ENCODE results near the gene RRAGD. TPM values are rescaled to one million over a fixed set of nuclear protein-coding genes. Genes with fewer than 3 reads are reported as not detected.

Gene RRAGD
- total and polyA plus RNA-seq, 3 experiments from 2014 or later, result 1.4 to 8.7 (median 7.3) TPM

DNA sequence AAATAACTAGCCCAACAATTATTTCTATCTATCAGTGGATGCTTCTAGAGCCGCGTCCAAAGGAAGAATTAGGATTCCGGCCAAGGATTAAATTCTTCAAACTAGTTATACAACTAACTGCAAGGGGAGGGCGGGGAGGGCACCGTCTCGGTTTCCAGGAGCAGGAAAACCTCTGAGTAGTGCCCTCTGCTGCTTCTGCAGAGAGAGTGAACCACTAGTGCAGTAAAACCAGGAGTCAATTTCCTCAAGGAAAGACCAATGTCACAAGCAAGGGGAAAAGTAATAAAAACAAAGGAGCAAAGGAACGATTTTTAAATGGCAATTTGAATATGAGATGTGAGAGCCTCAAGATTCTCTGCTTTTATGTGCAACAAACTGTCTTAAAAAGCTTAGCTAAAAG is 43.1 kb downstream of the RRAGD start:
- POLR2A ChIA-PET, result no interaction called here
- H3K36me3 ChIP-seq (ENCODE audit: insufficient read depth, low read length), result no peaks in the 10 kb centered on the region
- peaks cover 9 to 26% (median 21%) of the 10 kb centered on the region in 3 donors for H3K4me1 Mint-ChIP-seq

DNA sequence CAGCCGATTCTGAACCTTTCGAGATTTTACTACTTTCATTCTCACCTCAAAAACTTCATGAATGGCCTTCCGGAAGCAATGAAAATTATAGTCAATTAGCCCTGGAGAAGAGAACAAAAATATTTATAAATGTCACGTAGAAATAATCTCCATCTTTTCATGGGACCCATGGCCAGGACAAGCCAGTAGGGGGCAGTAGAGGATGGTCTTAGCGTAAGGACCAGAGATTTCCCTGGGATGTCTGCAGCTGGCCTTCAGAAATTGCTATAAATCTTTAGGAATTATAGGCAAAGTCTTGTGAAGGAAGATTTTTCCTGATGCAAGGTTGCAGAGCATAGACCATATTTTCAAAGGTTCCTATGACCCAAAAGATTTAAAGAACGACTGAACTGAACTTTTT is 44.0 kb downstream of the RRAGD start:
- Mint-ChIP-seq H3K27ac (no peak overlapping the region), H3K9me3 (no peaks in the 10 kb centered on the region), H3K4me1 (peaks cover 9 to 25% (median 21%) of the 10 kb centered on the region in 3 donors), H3K27me3 (peaks cover 0 to 2% of the 10 kb centered on the region in 2 donors), H3K36me3 (no peaks in the 10 kb centered on the region), H3K4me3 (no peak overlapping the region)
- ChIA-PET CTCF (interaction anchor here (0.8 to 2.4 kb wide), 9 partner anchors 11 to 386 kb away, joined by 3 to 10 read pairs (median 3); no protein-coding TSS in a partner anchor), POLR2A (no interaction called here)
- no peaks in the 10 kb centered on the region for H3K9me3 ChIP-seq (ENCODE audit: low read length)
- peak in 4 of 5 donors; percentile 36 to 60 (median 37) for DNase-seq
- no peak overlapping the region for H3K27ac ChIP-seq (ENCODE audit: low read depth, low read length)
- H3K36me3 ChIP-seq (ENCODE audit: insufficient read depth, low read length), result no peaks in the 10 kb centered on the region
- peaks cover 22% of the 10 kb centered on the region for H3K4me1 ChIP-seq (ENCODE audit: insufficient read depth, low read length)
- H3K4me3 ChIP-seq (ENCODE audit: low read length), result no peak overlapping the region
- no peaks in the 10 kb centered on the region for H3K27me3 ChIP-seq (ENCODE audit: insufficient read depth, low read length, poor library complexity, severe bottlenecking)

More for the DNA sequence above, 43.1 kb downstream of the RRAGD start:
- Histone ChIP-seq H3K9me3 (ENCODE audit: low read length) (no peaks in the 10 kb centered on the region), H3K4me1 (ENCODE audit: insufficient read depth, low read length) (peaks cover 22% of the 10 kb centered on the region), H3K4me3 (ENCODE audit: low read length) (no peak overlapping the region), H3K27me3 (ENCODE audit: insufficient read depth, low read length, poor library complexity, severe bottlenecking) (no peaks in the 10 kb centered on the region), H3K27ac (ENCODE audit: low read depth, low read length) (no peak overlapping the region)
- no peak for DNase-seq
- CTCF ChIA-PET, result interaction anchor here (0.8 to 2.4 kb wide), 9 partner anchors 12 to 241 kb away, joined by 3 to 10 read pairs (median 4); no protein-coding TSS in a partner anchor
- Mint-ChIP-seq H3K27ac (no peak overlapping the region), H3K9me3 (no peaks in the 10 kb centered on the region), H3K4me3 (no peak overlapping the region), H3K36me3 (no peaks in the 10 kb centered on the region), H3K27me3 (peaks cover 0 to 2% of the 10 kb centered on the region in 2 donors)

DNA sequence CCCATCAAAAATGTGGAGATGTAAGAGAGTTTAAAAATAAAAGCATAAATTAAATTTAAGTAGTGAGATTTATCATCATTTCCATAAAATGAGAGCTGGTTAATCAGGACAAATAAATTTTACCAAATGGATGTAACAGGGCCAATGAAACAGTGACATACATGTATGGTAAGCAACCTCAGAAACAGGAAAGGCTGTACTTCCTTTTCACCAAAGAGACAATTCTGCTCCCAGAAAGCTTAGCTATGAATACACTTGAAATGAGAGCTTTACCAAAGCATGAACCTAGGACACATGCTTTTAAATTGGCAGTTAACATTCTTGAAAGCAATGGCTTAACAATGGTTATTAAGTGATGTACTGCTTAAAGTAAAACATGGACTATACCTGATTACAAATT is 47.5 kb downstream of the RRAGD start:
- Mint-ChIP-seq H3K9me3 (no peaks in the 10 kb centered on the region), H3K27ac (peak overlapping the region in 1 of 8 donors; percentile 13), H3K27me3 (no peaks in the 10 kb centered on the region), H3K4me1 (peaks cover 10 to 26% (median 25%) of the 10 kb centered on the region in 3 donors), H3K36me3 (peaks cover 0 to 4% (median 0%) of the 10 kb centered on the region in 3 donors), H3K4me3 (no peak overlapping the region)
- H3K4me1 ChIP-seq (ENCODE audit: insufficient read depth, low read length), result peaks cover 13% of the 10 kb centered on the region
- POLR2A ChIA-PET, result no interaction called here
- no peak overlapping the region for H3K27ac ChIP-seq (ENCODE audit: low read depth, low read length)
- H3K36me3 ChIP-seq (ENCODE audit: insufficient read depth, low read length), result no peaks in the 10 kb centered on the region
- no peak overlapping the region for H3K4me3 ChIP-seq (ENCODE audit: low read length)
- CTCF ChIA-PET, result interaction anchor here (0.7 to 2.8 kb wide), 4 partner anchors 7 to 244 kb away, joined by 3 to 27 read pairs (median 4); no protein-coding TSS in a partner anchor
- no peaks in the 10 kb centered on the region for H3K9me3 ChIP-seq (ENCODE audit: low read length)
- no peaks in the 10 kb centered on the region for H3K27me3 ChIP-seq (ENCODE audit: insufficient read depth, low read length, poor library complexity, severe bottlenecking)
- no peak for DNase-seq

DNA sequence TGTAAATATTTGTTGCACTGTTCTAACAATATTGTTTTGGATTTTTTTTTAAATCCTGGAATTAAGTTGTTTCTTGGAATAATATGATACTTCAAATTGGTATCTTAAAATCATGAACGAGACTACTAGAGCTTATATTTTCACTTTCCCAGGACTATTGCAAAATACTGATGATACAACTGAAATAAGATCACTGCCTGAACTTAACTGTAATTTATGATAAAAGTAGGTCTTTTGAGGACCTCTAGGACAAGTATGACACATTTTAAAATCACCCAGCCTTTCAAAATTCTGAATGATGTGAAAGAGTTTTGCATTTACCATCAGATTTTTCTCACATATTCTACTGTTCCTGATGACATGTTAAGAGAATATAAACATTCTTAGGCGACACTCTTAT is 50.9 kb downstream of the RRAGD start:
- Mint-ChIP-seq H3K27ac (peak overlapping the region in 1 of 8 donors; percentile 53), H3K4me1 (peaks cover 24 to 46% (median 45%) of the 10 kb centered on the region in 3 donors), H3K36me3 (peaks cover 0 to 4% (median 1%) of the 10 kb centered on the region in 3 donors), H3K27me3 (no peaks in the 10 kb centered on the region), H3K4me3 (no peak overlapping the region), H3K9me3 (no peaks in the 10 kb centered on the region)
- ChIA-PET POLR2A (no interaction called here), CTCF (interaction anchor here (3.3 kb wide), 1 partner anchor 11 kb away, joined by 24 read pairs; no protein-coding TSS in a partner anchor)
- H3K27me3 ChIP-seq (ENCODE audit: insufficient read depth, low read length, poor library complexity, severe bottlenecking), result no peaks in the 10 kb centered on the region
- H3K4me3 ChIP-seq (ENCODE audit: low read length), result no peak overlapping the region
- H3K36me3 ChIP-seq (ENCODE audit: insufficient read depth, low read length), result no peaks in the 10 kb centered on the region
- H3K4me1 ChIP-seq (ENCODE audit: insufficient read depth, low read length), result peaks cover 23% of the 10 kb centered on the region
- no peak overlapping the region for H3K27ac ChIP-seq (ENCODE audit: low read depth, low read length)
- no peak for DNase-seq
- no peaks in the 10 kb centered on the region for H3K9me3 ChIP-seq (ENCODE audit: low read length)

DNA sequence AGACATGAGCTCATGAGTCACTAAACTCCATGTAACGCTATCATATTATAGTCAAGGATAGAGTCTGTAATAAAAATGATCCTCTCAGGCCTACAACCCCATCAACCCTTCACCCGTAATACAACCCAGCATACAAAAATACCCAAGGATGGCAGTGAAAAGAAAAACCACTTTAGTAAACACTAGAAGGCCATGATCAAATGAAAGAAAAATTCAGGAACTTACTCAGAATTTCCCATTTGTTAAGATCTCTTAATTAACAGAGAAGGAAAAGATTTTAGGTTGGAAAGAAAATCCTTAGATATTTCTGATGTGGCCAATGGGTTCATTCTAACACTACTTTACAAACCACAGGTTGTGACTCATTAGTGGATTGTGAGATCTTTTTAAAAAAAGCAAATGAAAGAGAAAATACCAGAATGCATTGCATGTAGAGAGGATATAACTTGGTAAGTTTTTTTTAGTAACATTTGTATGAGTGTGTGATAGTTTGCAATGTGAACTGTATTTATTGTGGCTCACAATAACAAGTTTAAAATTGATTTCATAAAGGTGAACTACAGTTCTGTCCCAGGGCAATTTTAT is 51.6 kb downstream of the RRAGD start:
- no peaks in the 10 kb centered on the region for H3K9me3 ChIP-seq (ENCODE audit: low read length)
- no peak overlapping the region for H3K27ac ChIP-seq (ENCODE audit: low read depth, low read length)
- Mint-ChIP-seq H3K4me3 (peak overlapping the region in 1 of 7 donors; percentile 51), H3K36me3 (peaks cover 0 to 4% (median 1%) of the 10 kb centered on the region in 3 donors), H3K9me3 (no peaks in the 10 kb centered on the region), H3K4me1 (peaks cover 24 to 47% (median 45%) of the 10 kb centered on the region in 3 donors), H3K27ac (peak overlapping the region in 3 of 8 donors; percentile 18 to 53 (median 19)), H3K27me3 (no peaks in the 10 kb centered on the region)
- ChIA-PET CTCF (interaction anchor here (1.9 to 3.3 kb wide), 2 partner anchors 10 to 12 kb away, joined by 5 to 24 read pairs; no protein-coding TSS in a partner anchor), POLR2A (no interaction called here)
- no peak for DNase-seq
- H3K27me3 ChIP-seq (ENCODE audit: insufficient read depth, low read length, poor library complexity, severe bottlenecking), result no peaks in the 10 kb centered on the region
- no peaks in the 10 kb centered on the region for H3K36me3 ChIP-seq (ENCODE audit: insufficient read depth, low read length)
- no peak overlapping the region for H3K4me3 ChIP-seq (ENCODE audit: low read length)
- peaks cover 24% of the 10 kb centered on the region for H3K4me1 ChIP-seq (ENCODE audit: insufficient read depth, low read length)

DNA sequence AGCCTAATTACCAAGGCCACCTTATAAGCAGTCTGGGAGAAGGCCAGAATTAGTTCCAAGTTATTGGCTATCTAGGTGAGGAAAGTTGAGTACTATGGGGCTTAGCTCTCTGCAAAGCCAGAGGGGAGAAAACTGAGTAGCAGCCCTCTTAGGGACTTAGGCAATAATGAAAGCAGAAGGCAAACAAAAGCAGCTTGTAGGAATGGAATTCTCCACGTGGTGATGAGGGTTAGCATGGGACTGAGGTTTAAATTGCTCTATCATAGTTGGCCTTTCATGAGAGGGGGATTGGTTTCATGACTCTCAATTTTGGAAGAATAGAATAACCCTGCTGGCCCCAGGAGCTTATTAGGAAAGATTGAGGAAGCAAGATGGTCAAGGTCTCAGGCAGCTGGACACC is 52.5 kb downstream of the RRAGD start:
- peak overlapping the region in 2 of 8 donors; percentile 3 to 55 for H3K27ac Mint-ChIP-seq
- POLR2A ChIA-PET, result interaction anchor here (0.6 kb wide), 1 partner anchor 313 kb away, joined by 3 read pairs; no protein-coding TSS in a partner anchor
- H3K27ac ChIP-seq (ENCODE audit: low read depth, low read length), result no peak overlapping the region
- no peaks in the 10 kb centered on the region for H3K27me3 ChIP-seq (ENCODE audit: insufficient read depth, low read length, poor library complexity, severe bottlenecking)
- CTCF ChIA-PET, result interaction anchor here (1.9 to 3.3 kb wide), 2 partner anchors 9 to 13 kb away, joined by 5 to 24 read pairs; no protein-coding TSS in a partner anchor
- H3K27me3 Mint-ChIP-seq, result no peaks in the 10 kb centered on the region
- H3K4me1 ChIP-seq (ENCODE audit: insufficient read depth, low read length), result peaks cover 18% of the 10 kb centered on the region
- H3K36me3 Mint-ChIP-seq, result peaks cover 0 to 4% (median 1%) of the 10 kb centered on the region in 3 donors
- no peaks in the 10 kb centered on the region for H3K36me3 ChIP-seq (ENCODE audit: insufficient read depth, low read length)
- no peak for DNase-seq
- peaks cover 23 to 44% (median 37%) of the 10 kb centered on the region in 3 donors for H3K4me1 Mint-ChIP-seq
- H3K9me3 Mint-ChIP-seq, result no peaks in the 10 kb centered on the region
- H3K4me3 ChIP-seq (ENCODE audit: low read length), result no peak overlapping the region
- no peaks in the 10 kb centered on the region for H3K9me3 ChIP-seq (ENCODE audit: low read length)
- peak overlapping the region in 1 of 7 donors; percentile 24 for H3K4me3 Mint-ChIP-seq

DNA sequence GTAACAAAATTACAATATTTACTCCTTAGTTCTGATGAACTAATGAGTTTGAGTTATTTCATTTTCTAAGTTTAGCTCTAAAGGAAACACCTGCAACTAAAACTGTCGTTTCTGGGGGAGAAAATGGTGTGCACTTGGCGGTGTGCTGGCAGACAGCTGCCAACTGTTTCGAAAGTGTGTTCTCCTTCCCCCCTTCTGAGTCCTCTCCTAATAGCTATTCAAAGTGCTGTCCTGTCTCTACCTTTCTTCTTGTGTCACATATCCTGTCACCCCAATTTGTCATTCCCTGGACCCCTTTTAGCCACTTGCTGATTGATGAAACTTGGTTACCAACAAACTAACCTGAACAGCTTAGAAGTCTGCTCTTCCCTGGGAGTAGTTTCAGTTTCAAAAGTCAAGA is 54.7 kb downstream of the RRAGD start:
- peak in 1 of 5 donors; percentile 34 for DNase-seq
- no peaks in the 10 kb centered on the region for H3K27me3 ChIP-seq (ENCODE audit: insufficient read depth, low read length, poor library complexity, severe bottlenecking)
- peaks cover 31 to 49% (median 44%) of the 10 kb centered on the region in 3 donors for H3K4me1 Mint-ChIP-seq

More for the DNA sequence above, 54.7 kb downstream of the RRAGD start:
- Histone ChIP-seq H3K4me1 (ENCODE audit: insufficient read depth, low read length) (peaks cover 24% of the 10 kb centered on the region), H3K4me3 (ENCODE audit: low read length) (peak overlapping the region; percentile 42), H3K36me3 (ENCODE audit: insufficient read depth, low read length) (no peaks in the 10 kb centered on the region), H3K27ac (ENCODE audit: low read depth, low read length) (no peak overlapping the region), H3K9me3 (ENCODE audit: low read length) (no peaks in the 10 kb centered on the region)
- ChIA-PET POLR2A (interaction anchor here (1.0 to 2.3 kb wide), 2 partner anchors 277 to 278 kb away, joined by 5 to 10 read pairs; partner anchors contain the start of gene PNRC1), CTCF (interaction anchor here (1.0 to 2.5 kb wide), 6 partner anchors 9 to 77 kb away, joined by 3 to 16 read pairs (median 4); no protein-coding TSS in a partner anchor)
- H3K27me3 Mint-ChIP-seq, result no peaks in the 10 kb centered on the region
- peak overlapping the region; percentile 81 to 93 (median 91) for H3K4me3 Mint-ChIP-seq
- H3K27ac Mint-ChIP-seq, result peak overlapping the region; percentile 55 to 97 (median 92)
- no peaks in the 10 kb centered on the region for H3K9me3 Mint-ChIP-seq
- peaks cover 0 to 4% (median under 1%) of the 10 kb centered on the region in 3 donors for H3K36me3 Mint-ChIP-seq
